Subcutaneous adipose tissue (tissue), 4 donors: ENCODE data around the gene ADARB2. TPM values are rescaled to one million over a fixed set of nuclear protein-coding genes. Genes with fewer than 3 reads are reported as not detected.

Experiments
- CTCF ChIP-seq: fragments of 450-650 bp; IDR thresholded peaks from one replicate; pipeline ENCODE4 v1.5.1; 2016; ENCODE audit warnings: low read depth, mild to moderate bottlenecking, control low read depth, antibody characterized with exemption, moderate library complexity
- total RNA-seq, 4 donors: library from RNA; depleted of rRNA; stranded (reverse); fragments of >200 nt; gene quantifications; one replicate each; pipeline ENCODE4 v1.1.0, GENCODE V29; 2016

Gene ADARB2
- total RNA-seq, 4 donors from 2014 or later, result under 0.01 to 0.65 (median 0.44) TPM; not detected in 1

GRCh38 chr10:1613511-1613910 is 123.8 kb downstream of the ADARB2 start:
- TF ChIP-seq CTCF, result no peak

DNA sequence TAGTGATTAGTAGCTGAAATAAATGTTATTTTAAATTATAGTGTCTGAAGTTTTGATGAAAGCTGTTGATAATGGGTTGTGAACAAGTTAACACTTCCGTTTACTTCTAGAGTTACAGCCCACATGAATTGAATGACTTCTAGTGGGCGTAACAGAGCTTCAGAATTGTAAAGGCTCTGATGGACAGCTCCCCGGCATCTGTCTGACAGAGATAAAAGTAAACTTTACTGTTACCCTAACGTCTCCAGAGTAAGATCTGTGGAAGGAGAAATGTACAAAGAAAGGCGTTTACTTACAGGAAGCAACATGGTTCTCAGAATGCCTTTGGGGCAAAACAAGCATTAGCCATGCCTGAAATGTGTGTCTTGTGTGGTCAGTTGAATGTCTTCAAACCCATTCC is 124.4 kb downstream of the ADARB2 start:
- TF ChIP-seq CTCF, result no peak

- no peak for TF ChIP-seq CTCF
Measured at GRCh38 chr10:1611936-1612550, 125.3 kb downstream of the ADARB2 start.

GRCh38 chr10:1610986-1611770 is 126.1 kb downstream of the ADARB2 start:
- TF ChIP-seq CTCF, result no peak

DNA sequence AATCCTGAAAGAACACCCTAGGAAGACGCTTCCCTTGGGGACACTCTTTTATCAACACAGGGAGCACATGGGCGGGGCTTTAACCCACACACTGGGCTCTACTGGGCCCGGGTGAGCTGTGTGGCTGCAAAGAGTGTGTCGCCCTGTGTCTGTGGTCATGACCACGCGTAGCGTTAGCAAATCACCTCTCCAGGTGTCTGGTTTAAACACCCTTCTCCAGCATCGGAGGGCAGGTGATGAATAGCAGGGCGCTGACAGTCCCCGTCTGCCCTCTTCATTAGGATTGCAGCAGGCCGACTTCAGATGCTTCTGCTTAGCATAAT is 127.7 kb downstream of the ADARB2 start:
- TF ChIP-seq CTCF, result no peak

GRCh38 chr10:1608851-1609647 is 128.3 kb downstream of the ADARB2 start:
- TF ChIP-seq CTCF, result no peak

DNA sequence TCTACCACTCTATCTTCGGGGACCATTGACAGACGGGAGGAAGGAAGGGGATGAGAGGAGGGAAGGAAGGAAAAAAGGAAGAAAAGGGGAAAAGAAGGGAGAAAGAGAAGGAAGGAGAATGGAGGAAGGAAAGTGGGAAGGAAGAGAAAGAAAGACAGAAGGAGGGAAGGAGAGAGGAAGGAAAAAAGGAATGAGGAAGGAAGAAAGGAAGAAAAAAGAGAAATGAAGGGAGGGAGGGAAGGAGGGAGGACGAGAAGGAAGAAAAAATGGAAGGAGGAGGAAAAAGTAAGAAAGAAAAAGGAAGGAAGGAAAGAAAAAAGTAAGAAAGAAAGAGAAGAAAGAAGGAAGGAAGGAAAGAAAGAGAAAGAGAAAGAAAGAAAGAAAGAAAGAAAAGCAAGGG is 128.9 kb downstream of the ADARB2 start:
- no peak for TF ChIP-seq CTCF
